ENCODE data around the gene KCNC4. TPM values are rescaled to one million over a fixed set of nuclear protein-coding genes. Genes with fewer than 3 reads are reported as not detected.

KCNC4 gene
- total RNA-seq, 1 donor, result 6.8 TPM

DNA sequence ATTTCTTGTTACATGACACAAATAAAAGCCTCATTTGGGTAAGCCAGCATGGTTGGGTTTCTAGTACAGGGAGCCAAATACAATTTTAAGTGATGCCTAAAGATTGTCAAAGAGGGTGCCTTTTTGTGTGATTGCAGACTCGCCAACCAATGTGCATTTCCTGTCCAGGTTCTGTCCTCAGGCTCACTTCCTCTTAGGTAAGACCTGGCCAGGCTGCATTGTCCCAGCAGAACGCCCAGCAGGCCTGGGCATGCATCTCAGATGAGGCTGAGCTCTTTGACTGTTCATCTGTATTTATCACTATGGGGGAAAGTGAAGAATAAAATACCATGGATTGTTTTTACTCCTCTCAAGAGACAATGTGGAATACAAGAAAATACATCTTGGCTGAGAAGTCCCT, 49.7 kb downstream of the KCNC4 start:
- no peak for DNase-seq (ENCODE audit: low read depth)
- no peak for TF ChIP-seq CTCF (IDR thresholded peaks at IDR 0.05; ENCODE audit: insufficient read depth, low read length)
- H3K4me3 ChIP-seq (ENCODE audit: low read depth, low read length), result no peak overlapping the region

Small RNAs within 50 kb of the gene (small RNA-seq; reads per million reads assigned to genes)
- not detected for gene AL137790.1

Other genes with a start within 250 kb of the KCNC4 start
- 48.5 and 59.3 TPM in 2 replicates for gene AHCYL1, start 225.5 kb upstream of the KCNC4 start, total RNA-seq (ENCODE audit: low replicate concordance)
- gene STRIP1, start 175.7 kb upstream of the KCNC4 start, total RNA-seq (ENCODE audit: low replicate concordance), result 29.0 and 50.3 TPM in 2 replicates
- gene ALX3, start 139.6 kb upstream of the KCNC4 start, total RNA-seq (ENCODE audit: low replicate concordance), result 0.09 TPM in 1 of 2 replicates, not detected in the other
- not detected in 2 replicates for gene UBL4B, start 97.9 kb upstream of the KCNC4 start, total RNA-seq (ENCODE audit: low replicate concordance)
- gene SLC6A17, start 59.8 kb upstream of the KCNC4 start, total RNA-seq (ENCODE audit: low replicate concordance), result 0.16 and 0.90 TPM in 2 replicates
- gene RBM15, start 129.1 kb downstream of the KCNC4 start, total RNA-seq (ENCODE audit: low replicate concordance), result 23.1 and 43.9 TPM in 2 replicates
- gene SLC16A4, start 180.7 kb downstream of the KCNC4 start, total RNA-seq (ENCODE audit: low replicate concordance), result 36.8 and 71.9 TPM in 2 replicates
- 43.3 and 96.5 TPM in 2 replicates for gene LAMTOR5, start 197.4 kb downstream of the KCNC4 start, total RNA-seq (ENCODE audit: low replicate concordance)
- gene PROK1, start 240.8 kb downstream of the KCNC4 start, total RNA-seq (ENCODE audit: low replicate concordance), result not detected in 2 replicates